Nephron (organoid): Measurements from ENCODE around the gene PLCL1.

Source experiments
- H3K27ac Mint-ChIP-seq, 3 experiments: 2 replicates each; pipeline ENCODE4 v1.8.0; 2020; ENCODE audit warnings: mixed read lengths in 3 of 3, mild to moderate bottlenecking in 2 of 3, moderate library complexity in 1 of 3
- H3K27me3 Mint-ChIP-seq: 2 replicates; pipeline ENCODE4 v1.8.0; 2021; ENCODE audit warnings: low read depth, mild to moderate bottlenecking, moderate library complexity, mixed read lengths
- H3K36me3 Mint-ChIP-seq: 2 replicates; pipeline ENCODE4 v1.8.0; 2020; ENCODE audit warnings: low read depth, mixed read lengths
- H3K4me1 Mint-ChIP-seq: 2 replicates; pipeline ENCODE4 v1.8.0; 2020; ENCODE audit warnings: mixed read lengths
- H3K4me3 Mint-ChIP-seq, 3 experiments: 2 replicates each; pipeline ENCODE4 v1.8.0; 2020; ENCODE audit warnings: mild to moderate bottlenecking in 3 of 3, mixed read lengths in 3 of 3, moderate library complexity in 2 of 3
- H3K9me3 Mint-ChIP-seq: 2 replicates; pipeline ENCODE4 v1.8.0; 2020; ENCODE audit warnings: mixed read lengths
- CTCF ChIP-seq, 3 experiments: fragments of 200-600 bp; sonication (generic); IDR thresholded peaks; one replicate each; pipeline ENCODE4 v1.5.0; 2021; ENCODE audit warnings: antibody characterized with exemption in 3 of 3; ENCODE audit not compliant: unreplicated experiment in 3 of 3

Gene PLCL1

DNA sequence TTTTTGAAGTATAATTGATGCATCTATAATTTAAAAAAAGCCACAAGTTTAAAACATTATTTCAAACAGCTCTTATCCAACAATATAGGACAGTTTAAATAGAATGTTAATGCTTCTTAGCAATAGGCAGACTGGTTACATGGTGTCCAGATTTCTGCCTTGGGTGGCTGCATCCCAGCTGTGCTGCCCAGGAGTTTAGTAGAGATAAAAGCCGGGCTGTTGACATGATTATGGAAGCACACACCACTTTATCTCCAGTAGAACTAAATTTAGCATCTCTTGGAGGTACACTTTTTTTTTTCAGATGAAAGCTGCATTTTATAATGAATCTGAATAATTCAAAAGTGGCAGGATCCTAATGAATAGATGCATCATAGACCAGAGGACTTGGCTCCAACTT is 309.7 kb downstream of the PLCL1 start:
- Mint-ChIP-seq H3K27ac (no peak overlapping the region), H3K9me3 (no peaks in the 10 kb centered on the region), H3K4me3 (no peak overlapping the region), H3K27me3 (no peaks in the 10 kb centered on the region), H3K36me3 (no peaks in the 10 kb centered on the region), H3K4me1 (peaks cover 25% of the 10 kb centered on the region)
- TF ChIP-seq CTCF (IDR thresholded peaks at IDR 0.05; ENCODE audit: unreplicated experiment in 3 of 3) = no peak

DNA sequence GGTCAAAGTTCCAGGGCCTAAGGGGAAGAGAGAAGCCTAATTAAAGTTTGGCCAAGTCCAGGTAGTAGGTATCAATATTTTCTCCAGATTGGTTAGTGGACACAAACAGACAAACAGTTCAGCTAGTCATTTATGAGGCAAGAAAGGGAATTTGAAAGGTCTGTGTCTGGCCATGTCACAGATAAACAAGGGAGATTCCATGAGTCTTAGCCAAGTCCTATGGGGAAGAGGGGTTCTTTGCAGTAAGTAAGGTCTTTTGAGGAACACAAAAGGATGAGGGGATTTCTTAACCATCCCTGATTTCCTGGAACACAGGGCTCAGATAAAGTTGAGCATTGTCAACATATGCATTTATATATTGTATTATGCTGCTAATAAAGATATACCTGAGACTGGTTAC is 310.8 kb downstream of the PLCL1 start:
- Mint-ChIP-seq H3K4me3 (no peak overlapping the region), H3K27ac (peak overlapping the region in 1 of 3 experiments; percentile 2), H3K27me3 (no peaks in the 10 kb centered on the region), H3K36me3 (no peaks in the 10 kb centered on the region), H3K4me1 (peaks cover 25% of the 10 kb centered on the region), H3K9me3 (no peaks in the 10 kb centered on the region)
- TF ChIP-seq CTCF (IDR thresholded peaks at IDR 0.05; ENCODE audit: unreplicated experiment in 3 of 3) = no peak

DNA sequence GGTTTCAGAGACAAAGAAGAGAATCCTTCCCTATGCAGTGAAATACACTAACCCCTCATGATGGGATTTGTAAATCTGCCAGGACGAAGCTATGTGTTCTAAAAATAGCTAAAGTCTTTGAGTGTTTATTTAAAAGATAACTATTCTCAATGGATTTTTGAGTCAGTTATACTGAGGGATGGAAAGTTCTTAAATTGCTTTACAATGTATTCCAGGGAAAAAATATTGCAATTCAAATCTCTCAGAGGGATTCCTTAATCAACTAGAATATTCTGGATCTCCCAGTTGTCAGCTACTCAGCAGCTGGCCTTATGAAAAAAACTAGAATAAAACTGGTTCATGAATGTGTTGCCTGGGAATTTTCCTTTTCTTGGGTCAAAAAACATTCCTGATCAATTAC is 312.4 kb downstream of the PLCL1 start:
- H3K4me3 Mint-ChIP-seq = no peak overlapping the region
- H3K27me3 Mint-ChIP-seq = no peaks in the 10 kb centered on the region
- H3K9me3 Mint-ChIP-seq = peaks cover 3% of the 10 kb centered on the region
- peak overlapping the region; percentile 76 to 80 (median 78) for H3K27ac Mint-ChIP-seq
- peaks cover 25% of the 10 kb centered on the region for H3K4me1 Mint-ChIP-seq
- no peaks in the 10 kb centered on the region for H3K36me3 Mint-ChIP-seq
- TF ChIP-seq CTCF (IDR thresholded peaks at IDR 0.05; ENCODE audit: unreplicated experiment in 3 of 3) = no peak

GRCh38 chr2:198117406-198118041 is 313.1 kb downstream of the PLCL1 start:
- TF ChIP-seq CTCF (IDR thresholded peaks at IDR 0.05; ENCODE audit: unreplicated experiment in 3 of 3) = no peak
- Mint-ChIP-seq H3K4me1 (peaks cover 25% of the 10 kb centered on the region), H3K9me3 (peaks cover 3% of the 10 kb centered on the region), H3K36me3 (no peaks in the 10 kb centered on the region), H3K4me3 (no peak overlapping the region), H3K27ac (peak overlapping the region; percentile 45 to 80 (median 76)), H3K27me3 (no peaks in the 10 kb centered on the region)

- Mint-ChIP-seq H3K4me3 (no peak overlapping the region), H3K9me3 (no peaks in the 10 kb centered on the region), H3K27me3 (peaks cover 3% of the 10 kb centered on the region), H3K36me3 (no peaks in the 10 kb centered on the region), H3K4me1 (peaks cover 27% of the 10 kb centered on the region), H3K27ac (no peak overlapping the region)
- peak; percentile 51 to 66 (median 53) for TF ChIP-seq CTCF (IDR thresholded peaks at IDR 0.05; ENCODE audit: unreplicated experiment in 3 of 3)
Measured at GRCh38 chr2:198127627-198128026, 323.2 kb downstream of the PLCL1 start.

- no peak for TF ChIP-seq CTCF (IDR thresholded peaks at IDR 0.05; ENCODE audit: unreplicated experiment in 3 of 3)
- Mint-ChIP-seq H3K27me3 (peaks cover 3% of the 10 kb centered on the region), H3K27ac (peak overlapping the region in 1 of 3 experiments; percentile 21), H3K4me3 (no peak overlapping the region), H3K4me1 (peaks cover 31% of the 10 kb centered on the region), H3K36me3 (no peaks in the 10 kb centered on the region), H3K9me3 (no peaks in the 10 kb centered on the region)
Measured at GRCh38 chr2:198129609-198130008, 325.2 kb downstream of the PLCL1 start.
